HG03469 (cell line): ENCODE results near the gene PXMP4.
"Not testable (repeated sequence)": the region's sequence is repeated elsewhere in the genome, so short reads cannot be mapped to it uniquely, and the experiment has no call there.

Source experiments
- ATAC-seq: cut with Tn5 transposase; IDR thresholded peaks from one replicate; pipeline ENCODE4 v1.9.1; 2021; ENCODE audit warnings: mild to moderate bottlenecking, moderate library complexity, moderate number of reproducible peaks; ENCODE audit not compliant: unreplicated experiment

PXMP4 gene

GRCh38 chr20:33719989-33720709 lies at the start of gene PXMP4:
PXMP4 (minus strand) TSS chr20:33720310; CDS start chr20:33720207, 103 bp downstream.
- ATAC-seq, result peak; percentile 89

DNA sequence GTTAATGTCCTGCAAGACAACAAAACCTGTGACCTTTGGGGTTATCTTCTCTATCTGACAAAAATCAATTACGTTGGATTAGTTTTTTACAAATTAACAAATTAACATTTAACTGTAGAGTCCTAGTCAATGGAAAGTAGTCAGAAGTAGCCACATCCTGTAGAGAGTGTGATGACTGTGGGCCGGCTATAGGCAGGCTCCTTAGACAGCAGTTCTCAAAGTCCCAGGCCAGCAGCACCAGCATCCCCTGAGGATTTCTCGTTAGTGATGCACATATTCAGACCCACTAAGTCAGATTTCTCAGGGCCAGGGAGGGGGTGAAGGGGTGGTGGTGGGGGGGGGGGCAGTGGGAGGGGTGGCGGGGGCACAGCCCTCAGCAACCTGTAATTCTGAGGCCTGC lies 48.9 kb upstream of the PXMP4 start:
- no peak for ATAC-seq

DNA sequence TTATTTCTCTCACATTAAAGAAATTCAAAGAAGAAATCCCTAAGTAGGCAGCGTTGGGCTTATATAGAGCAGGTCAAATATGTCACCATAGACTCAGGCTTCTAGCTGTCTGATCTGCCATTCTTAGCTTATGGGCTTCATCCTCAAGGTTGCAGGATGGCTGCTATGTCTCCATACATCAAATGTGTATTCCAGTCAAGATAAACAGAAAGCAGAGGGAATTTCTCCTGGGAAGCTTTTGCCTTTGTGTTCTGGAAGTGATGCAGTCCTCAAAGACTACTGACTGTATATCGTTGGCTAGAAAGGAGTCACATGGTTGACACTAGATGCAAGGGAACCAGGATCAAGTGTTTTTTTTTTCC lies 47.6 kb upstream of the PXMP4 start:
- no peak for ATAC-seq

DNA sequence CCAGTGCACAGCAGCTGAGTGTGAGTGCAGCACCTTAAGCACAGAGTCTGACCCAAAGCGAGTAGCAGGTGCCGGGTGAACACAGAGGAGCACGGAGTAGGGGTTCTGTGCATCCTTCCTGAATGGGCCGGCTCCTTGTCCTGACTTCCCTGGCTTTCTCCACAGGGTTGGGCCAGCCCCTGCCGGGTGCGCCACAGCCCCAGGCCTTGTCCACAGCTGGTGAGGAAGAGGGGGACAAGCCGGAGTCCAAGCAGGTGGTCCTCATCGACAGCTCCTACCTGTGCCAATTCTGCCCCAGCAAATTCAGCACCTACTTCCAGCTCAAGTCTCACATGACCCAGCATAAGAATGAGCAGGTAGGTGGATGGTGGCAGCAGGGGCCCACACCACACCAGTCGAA lies 46.6 kb upstream of the PXMP4 start:
- no peak for ATAC-seq

- no peak for ATAC-seq
Observed at GRCh38 chr20:33765592-33765991, 45.5 kb upstream of the PXMP4 start.

GRCh38 chr20:33765099-33765498 lies 45.0 kb upstream of the PXMP4 start:
- no peak for ATAC-seq

GRCh38 chr20:33761698-33762250 lies 41.7 kb upstream of the PXMP4 start:
- no peak for ATAC-seq

DNA sequence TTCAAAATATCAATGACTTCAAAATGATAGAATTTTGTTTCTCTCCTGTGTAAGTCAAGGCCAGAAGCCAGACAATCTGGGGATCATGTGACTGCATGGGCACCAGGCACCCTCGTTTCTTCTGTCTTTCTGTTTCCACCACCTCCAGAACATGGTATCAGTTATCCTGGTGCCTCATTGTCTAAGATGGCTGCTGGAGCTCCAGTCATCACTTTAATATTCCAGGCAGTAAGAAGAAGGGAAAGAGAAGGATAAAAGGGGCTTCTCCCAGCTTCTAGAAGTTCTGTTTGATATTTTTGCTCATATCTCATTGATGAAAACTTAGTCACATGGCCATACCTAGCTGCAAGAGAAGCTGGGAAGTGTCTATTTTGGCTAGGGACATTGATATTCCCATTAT lies 37.3 kb upstream of the PXMP4 start:
- no peak for ATAC-seq

DNA sequence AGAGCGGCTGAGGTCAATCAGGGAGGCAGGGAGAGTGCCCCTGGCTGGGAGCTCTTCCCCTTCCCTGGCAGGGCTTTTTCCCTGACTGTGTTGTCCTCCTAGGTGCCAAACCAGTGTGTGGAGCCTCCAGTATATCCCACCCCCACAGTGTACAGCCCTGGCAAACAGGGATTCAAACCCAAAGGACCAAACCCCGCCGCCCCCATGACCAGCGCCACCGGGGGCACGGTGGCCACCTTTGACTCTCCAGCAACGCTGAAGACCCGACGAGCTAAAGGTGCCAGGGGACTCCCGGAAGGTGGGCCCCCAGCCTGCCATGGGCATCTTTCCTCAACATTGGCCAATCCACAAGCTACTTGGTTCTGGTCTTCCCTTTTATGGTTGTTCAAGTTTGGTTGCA lies 36.9 kb upstream of the PXMP4 start:
- ATAC-seq, result no peak

DNA sequence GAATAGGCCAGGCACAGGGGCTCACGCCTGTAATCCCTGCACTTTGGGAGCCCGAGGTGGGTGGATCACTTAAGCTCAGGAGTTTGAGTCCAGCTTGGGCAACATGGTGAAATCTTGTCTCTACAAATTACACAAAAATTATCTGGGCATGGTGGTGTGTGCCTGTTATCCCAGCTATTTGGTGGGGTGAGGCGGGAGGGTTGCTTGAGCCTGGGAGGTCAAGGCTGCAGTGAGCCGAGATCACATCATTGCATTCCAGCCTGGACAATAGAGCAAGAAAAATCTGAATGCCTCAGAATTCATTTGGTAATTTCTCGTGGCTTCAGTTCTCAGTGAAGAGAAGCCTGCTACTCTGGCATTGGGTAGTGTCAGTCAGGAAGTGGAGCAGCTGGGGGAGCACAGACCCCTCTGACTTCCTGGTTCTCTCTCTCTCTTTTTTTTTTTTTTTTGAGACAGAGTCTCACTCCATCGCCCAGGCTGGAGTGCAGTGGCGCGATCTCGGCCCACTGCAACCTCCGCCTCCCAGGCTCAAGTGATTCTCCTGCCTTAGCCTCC lies 35.9 kb upstream of the PXMP4 start:
- not testable (repeated sequence) for ATAC-seq

DNA sequence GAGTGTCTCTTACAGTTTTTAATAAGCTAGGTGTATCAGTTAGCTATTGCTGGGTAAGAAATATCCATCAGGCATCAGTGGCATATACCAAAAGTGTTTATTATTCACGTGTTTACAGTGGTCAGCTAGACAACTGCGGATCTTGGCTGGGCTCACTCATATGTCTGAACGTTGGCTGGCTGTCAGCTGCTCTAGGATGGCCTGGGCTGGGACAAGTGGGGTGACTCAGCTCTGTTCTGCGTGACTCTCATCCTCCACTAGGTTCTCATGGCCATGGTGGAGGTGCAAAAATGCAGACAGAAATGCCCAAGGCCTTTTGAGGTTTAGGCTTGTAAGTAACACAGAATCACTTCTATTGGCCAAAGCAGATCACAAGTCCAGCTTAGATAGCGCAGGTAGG lies 33.7 kb upstream of the PXMP4 start:
- ATAC-seq, result no peak

GRCh38 chr20:33753143-33753542 lies 33.0 kb upstream of the PXMP4 start:
- no peak for ATAC-seq

- ATAC-seq, result no peak
Observed at GRCh38 chr20:33751775-33752174, 31.7 kb upstream of the PXMP4 start.

DNA sequence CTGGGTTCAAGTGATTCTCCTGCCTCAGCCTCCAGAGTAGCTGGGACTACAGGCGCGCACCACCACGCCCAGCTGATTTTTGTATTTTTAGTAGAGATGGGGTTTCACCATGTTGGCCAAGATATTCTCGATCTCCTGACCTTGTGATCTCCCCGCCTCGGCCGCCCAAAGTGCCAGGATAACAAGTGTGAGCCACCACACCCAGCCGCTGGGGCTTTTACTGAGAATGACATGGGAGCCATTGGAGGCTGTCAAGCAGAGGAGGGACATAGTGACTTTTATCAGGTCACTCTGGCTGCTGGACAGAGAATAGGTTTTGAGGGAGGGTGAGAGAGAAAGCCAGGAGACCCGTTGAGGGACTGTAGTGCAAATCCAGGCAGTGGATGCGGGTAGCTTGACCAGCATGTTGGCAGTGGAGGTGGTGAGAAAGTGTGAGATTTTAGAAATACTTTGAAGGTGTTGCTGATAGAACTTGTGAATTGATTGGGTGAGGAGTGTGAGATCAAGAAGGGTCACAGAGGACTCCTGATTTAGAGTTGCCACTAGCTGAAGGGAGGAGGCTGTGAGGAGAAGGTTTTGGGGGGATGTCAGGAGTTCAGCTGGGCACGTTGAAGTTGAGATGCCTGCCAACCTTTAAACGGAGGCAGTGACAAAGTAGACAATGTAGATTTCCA lies 26.4 kb upstream of the PXMP4 start:
- no peak for ATAC-seq

GRCh38 chr20:33744773-33745385 lies 24.8 kb upstream of the PXMP4 start:
- no peak for ATAC-seq

DNA sequence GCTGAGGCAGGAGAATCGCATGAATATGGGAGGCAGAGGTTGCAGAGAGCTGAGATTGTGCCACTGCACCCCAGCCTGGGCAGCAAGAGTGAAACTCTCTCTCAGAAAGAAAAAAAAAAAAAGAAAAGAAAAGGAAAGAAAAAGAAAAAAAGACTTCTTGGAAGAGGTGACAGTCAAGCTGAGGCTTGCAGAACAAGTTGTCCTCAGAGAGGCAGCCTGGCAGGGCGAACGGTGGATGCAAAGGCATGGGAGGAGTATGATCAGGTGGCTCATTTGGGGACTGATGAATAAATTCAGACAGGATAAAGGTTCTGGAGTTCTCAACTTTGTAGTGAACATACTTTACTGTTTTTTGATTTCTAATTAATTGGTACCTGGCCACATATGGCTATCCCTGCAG lies 24.1 kb upstream of the PXMP4 start:
- no peak for ATAC-seq

DNA sequence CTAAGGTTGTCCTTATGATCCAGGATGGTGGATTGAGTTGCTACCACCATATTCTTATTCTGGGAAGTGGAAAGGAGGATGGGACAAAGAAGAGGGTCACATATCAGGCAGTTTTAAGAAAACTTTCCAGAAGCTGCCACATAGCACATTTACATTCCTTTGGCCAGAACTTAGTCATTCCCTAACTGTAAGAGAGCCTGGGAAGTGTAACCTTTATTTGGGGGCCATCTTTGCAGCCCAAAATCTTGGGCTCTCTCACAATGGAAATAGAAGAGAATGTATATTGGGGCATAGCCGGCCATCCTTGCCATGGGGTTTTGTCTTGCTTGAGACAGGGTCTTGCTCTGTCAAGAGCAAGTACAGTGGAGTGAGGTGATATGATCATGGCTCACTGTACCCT lies 20.1 kb upstream of the PXMP4 start:
- no peak for ATAC-seq

GRCh38 chr20:33739493-33739892 lies 19.4 kb upstream of the PXMP4 start:
- ATAC-seq, result no peak

GRCh38 chr20:33736962-33737361 lies 16.9 kb upstream of the PXMP4 start:
- no peak for ATAC-seq

GRCh38 chr20:33733654-33734576 lies 13.8 kb upstream of the PXMP4 start:
- no peak for ATAC-seq
